GM18907 (cell line): ENCODE results near the gene EIF2B2.
"Not testable (repeated sequence)": the region's sequence is repeated elsewhere in the genome, so short reads cannot be mapped to it uniquely, and the experiment has no call there.

Source experiments
- ATAC-seq: cut with Tn5 transposase; IDR thresholded peaks from one replicate; pipeline ENCODE4 v1.9.1; 2021; ENCODE audit warnings: mild to moderate bottlenecking, moderate library complexity; ENCODE audit not compliant: unreplicated experiment

Gene EIF2B2

DNA sequence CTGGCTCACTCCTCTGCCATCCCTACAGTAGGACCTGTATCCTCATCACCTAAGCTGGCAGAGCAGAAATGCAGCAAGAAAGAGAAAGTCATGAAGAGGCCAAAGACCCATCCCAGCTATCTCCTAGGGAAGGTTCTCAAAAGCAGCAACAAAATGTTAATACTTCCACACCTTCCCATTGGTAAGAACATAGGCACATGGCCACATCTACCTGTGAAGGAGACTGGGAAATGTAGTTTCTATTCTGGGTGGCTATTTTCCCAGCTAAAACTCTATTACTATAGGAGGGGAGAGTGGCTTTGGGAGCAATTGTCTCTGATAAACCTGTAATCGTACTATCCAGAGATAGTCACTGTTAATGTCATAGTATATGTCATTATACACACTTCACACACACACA is 13.7 kb upstream of the EIF2B2 start:
- no peak for ATAC-seq

DNA sequence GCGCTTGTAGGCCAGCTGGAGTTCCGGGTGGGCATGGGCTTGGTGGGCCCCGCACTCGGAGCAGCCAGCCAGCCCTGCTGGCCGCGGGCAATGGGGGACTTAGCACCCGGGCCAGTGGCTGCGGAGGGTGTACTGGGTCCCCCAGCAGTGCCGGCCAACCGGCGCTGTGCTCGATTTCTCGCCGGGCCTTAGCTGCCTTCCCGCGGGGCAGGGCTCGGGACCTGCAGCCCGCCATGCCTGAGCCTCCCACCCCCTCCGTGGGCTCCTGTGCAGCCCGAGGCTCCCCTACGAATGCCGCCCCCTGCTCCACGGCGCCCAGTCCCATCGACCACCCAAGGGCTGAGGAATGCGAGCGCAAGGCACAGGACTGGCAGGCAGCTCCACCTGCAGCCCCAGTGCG is 8.5 kb upstream of the EIF2B2 start:
- not testable (repeated sequence) for ATAC-seq

DNA sequence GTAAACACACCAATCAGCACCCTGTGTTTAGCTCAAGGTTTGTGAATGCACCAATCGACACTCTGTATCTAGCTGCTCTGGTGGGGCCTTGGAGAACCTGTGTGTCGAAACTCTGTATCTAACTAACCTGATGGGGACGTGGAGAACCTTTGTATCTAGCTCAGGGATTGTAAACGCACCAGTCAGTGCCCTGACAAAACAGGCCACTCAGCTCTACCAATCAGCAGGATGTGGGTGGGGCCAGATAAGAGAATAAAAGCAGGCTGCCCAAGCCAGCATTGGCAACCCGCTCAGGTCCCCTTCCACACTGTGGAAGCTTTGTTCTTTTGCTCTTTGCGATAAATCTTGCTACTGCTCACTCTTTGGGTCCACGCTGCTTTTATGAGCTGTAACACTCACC is 6.9 kb upstream of the EIF2B2 start:
- not testable (repeated sequence) for ATAC-seq

DNA sequence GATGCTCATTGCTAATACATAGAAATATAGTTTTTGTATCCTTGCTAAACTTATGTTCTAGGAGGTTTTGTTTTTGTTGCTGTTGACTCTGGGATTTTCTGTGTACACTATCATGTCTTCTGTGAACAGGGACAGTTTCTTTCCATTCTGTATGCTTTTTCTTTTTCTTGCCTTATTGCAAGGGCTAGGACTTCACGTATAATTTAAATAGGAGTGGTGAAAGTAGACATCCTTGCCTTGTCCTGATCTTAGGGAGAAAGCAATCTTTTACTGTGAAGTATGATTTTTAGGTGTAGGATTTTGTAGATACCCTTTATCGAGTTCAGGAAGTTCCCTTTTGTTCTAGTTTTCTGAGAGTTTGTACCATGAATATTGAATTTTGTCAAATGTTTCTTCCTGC is 1.5 kb upstream of the EIF2B2 start:
- no peak for ATAC-seq

DNA sequence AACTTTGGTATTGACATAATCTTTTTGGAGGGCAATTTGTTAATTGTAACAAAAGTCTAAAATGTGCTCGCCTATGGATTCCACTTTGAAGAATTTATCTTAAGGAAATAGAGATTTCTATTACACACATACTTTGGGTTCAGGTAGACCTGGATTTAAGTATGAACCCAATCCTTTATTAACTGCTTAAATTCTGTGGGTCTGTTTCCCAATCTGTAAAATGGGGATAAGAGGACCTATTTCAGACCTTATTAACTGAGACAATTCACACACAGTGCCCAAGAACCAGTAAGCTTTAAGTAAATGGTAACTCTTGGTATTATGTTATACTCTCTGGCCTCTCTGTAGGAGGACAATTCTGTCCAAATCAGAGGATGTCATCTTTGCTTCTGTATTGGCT is 822 bp upstream of the EIF2B2 start:
- ATAC-seq, result no peak

DNA sequence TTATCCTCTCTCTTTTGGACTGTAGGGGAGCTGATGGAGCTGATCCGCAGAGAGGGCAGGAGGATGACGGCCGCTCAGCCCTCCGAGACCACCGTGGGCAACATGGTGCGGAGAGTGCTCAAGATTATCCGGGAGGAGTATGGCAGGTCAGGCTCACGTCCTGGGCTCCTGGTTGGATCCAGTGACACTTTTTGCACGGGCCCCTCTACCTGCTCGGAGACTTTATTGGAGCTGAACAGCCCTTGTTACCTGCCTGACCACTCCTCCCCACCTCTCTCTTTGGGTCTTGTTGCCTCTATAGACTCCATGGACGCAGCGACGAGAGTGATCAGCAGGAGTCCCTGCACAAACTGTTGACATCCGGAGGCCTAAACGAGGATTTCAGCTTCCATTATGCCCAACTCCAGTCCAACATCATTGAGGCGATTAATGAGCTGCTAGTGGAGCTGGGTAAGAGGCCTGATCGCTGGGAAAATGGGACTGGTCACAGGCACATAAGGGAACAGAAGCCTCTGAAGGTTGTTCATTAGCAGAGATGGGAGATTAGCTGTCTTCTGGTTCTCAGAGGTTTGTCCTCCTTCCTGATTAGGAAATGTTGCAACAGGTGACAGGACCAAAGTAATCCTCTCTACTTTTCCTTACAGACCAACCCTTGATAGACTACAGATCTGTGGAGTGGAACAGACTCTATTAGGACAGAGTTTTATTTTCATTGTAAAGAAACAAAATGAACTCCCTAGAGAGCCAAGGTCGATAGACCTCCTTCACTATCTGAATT is 718 bp downstream of the EIF2B2 start:
- no peak for ATAC-seq

DNA sequence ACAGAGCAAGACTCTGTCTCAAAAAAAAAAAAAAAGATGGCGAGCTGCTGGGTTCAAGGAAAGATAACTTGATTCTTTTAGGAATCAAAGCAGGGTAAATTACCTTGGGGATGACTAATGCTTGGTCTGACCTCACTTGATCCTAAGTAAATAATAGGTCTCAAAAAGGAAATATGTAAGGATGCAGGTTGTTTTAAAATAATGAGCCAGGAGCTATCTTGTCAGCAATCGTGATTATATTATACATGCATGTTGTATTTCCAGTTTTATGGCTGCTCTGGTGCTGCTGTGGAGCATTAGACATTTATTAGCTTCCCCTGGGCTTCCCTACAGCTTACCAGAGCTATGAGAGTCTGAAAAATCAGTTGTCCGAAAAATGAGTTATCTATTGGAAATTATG is 2.6 kb downstream of the EIF2B2 start:
- ATAC-seq, result no peak

DNA sequence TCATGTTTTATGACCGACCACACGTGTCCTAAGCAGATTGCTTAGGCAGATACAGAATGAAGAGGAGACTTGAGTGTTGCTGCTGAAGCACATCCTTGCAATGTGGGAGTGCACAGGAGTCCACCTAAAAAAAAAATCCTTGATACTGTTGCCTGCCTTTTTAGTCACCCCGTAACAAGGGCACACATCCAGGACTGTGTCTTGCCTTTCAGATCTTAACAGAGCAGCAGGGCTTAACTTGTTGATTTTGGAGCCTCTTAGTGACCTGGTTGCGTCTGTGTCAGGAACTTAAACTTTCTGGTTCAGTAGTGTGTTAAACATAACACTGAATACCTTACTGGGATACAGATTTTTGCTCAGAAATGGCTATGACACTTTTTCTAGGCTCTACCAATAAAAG is 6.5 kb downstream of the EIF2B2 start:
- no peak for ATAC-seq

DNA sequence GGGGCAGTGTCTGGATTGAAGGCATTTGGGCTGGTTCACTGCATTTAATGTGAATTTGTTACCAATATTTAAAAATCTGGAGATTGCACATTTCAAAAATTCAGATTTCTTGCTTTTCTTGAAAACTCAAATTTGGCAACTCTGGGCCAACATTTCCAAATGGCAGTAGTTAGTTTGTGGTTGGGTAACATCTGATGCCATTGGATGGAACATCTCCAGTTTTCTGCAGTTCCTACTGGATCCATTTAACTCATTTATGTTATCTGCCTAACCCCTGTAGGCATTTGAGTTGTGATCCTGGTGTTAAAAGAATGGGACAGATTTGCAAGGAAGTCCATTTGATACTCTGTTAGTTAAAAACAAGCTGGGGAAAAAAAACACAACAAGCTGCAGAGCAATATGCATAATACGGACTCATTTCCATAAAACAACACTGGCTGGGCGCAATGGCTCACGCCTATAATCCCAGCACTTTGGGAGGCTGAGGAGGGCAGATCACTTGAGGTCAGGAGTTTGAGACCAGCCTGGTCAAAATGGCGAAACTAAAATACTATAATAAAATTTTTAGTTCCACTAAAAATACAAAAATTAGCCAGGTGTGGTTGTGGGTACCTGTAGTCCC is 7.9 kb downstream of the EIF2B2 start:
- ATAC-seq, result no peak

DNA sequence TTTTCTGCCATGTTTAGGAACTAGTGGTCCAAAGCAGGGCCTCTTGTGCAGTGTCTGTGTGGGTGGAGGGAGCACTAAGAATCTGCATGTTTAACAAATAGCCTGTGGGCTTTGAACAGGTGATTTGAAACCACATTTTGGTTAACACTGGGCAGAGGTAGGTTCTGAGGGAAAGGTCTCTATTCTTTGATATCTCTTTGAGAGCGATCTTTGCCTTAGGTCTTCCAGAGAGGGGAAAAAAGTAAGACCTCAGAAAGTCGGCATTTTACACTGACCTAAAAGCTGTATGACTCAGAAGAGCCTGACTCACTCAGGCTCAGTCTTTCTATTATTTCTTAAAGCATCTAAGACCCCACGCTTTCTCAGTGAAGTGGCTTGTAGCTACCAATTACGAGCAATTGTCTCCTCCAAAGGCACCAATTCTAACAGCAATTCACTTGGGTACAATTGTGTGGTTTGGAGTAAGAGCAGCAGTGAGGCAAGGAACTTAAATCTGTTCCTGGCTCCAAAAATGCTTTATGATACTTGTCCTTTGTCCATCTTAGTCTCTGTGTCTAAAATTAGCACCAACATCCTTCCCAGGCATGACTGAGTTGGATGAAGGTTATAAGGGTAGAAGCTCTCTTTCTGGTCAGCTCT is 8.8 kb downstream of the EIF2B2 start:
- no peak for ATAC-seq

DNA sequence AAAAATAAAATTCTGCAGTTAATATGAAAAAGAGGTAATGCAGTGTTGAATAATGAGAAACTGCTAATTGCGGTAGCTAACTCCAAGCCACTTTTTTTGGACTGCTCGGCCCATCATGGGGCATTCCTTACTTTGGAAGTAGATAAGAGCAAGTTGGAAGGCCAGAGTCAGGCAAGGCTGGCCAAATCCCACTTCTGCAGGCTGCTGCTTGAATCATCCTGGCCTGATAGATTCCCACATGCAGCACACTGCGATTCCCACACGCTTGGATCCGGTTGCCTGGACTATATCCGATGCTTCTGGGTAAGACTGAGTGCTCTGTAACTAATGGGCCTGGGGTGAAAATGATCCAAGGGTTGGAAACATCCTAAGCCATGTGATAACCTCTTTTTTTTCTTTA is 10.6 kb downstream of the EIF2B2 start:
- ATAC-seq, result no peak

DNA sequence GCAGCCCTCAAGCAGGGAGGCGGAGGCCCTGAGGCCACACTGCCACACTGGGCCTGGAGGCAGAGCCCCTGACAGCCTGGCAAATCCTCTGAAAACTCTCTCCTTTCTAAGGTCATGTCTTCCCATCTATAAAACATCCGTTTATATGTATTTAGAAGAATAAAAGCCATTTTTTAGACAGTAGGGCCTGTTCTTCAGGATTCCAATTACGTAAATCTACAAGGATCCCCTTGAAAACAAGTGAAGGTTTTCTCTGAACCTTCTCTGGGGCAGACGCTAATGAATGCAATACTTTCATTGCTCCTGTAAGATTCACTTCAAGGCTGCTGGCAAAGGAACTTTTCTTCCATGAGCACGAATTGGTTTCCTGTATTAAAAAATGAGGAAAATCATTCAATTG is 12.8 kb downstream of the EIF2B2 start:
- no peak for ATAC-seq

DNA sequence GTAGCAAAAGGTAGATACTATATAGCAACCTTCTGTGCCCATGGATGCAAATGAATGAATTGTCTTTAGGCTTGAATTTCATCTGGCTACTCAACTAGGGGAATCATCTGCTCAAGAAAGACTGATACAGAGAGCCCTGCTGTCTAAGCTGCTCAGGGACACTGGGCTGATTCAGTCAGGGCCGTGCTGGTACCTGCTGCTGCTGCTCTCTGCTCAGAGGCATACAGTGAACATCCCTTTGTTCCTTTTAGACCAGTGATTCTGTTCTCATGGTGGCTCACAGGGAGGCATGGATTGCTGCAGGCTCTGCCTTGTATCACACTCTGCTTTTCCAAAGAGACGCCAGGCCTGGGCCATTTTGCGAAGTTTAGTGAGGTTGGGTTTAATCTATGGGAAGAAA is 14.1 kb downstream of the EIF2B2 start:
- ATAC-seq, result no peak

DNA sequence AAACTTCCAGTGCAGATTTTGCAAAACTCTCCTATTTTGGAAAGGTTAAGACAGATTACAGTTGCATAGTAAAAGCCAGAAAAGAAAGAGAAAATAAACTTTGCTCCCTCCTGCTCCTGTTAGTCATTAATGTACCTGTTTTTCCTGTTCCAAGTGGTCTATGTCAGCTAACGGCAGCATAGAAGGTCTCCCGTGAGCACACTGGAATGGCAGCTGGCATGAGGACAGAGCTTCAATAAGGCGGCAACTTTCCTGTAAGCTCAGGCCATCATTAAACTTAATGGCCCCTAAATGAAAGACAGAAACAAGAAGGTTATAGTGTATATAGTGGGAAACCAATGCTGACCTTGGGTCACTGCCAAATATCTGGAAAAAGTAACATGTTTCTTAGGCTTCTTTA is 16.0 kb downstream of the EIF2B2 start:
- no peak for ATAC-seq

DNA sequence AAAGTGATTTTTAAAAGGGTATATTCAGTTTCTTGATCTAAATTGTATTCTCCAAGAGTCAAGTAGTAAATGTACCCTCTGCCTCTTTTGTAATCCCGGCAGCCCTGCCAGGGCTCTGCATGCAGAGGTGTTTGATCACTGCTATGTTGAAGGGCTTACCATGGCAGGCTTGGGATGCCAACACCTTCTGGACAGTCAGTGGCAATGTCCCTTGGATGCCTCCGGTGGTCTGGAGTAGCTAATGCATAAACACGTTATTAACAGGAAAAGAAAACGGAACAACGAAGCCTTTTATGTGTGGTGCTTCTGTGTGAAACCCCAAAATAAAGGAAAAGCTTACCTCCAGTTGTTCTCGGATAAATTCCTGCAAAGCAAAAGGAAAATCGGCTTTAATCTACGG is 19.9 kb downstream of the EIF2B2 start:
- no peak for ATAC-seq

DNA sequence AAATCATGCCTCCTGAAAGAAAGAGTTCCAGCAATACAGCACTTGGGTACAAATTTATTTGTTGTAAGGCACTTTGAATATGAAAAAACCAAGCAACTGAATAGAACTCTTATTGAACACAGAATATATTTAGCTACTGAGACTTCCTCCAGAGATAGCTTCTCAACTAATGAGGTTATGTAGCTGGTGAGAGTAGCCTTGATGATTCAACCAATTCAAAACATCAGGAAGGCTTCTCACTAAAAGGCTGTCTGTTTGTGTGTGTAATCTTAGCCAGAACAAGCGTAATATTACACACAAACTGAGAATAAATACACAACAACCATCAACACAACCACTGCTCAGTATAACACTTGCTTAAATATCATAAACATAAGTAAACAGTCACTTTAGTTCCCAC is 20.4 kb downstream of the EIF2B2 start:
- ATAC-seq, result no peak

DNA sequence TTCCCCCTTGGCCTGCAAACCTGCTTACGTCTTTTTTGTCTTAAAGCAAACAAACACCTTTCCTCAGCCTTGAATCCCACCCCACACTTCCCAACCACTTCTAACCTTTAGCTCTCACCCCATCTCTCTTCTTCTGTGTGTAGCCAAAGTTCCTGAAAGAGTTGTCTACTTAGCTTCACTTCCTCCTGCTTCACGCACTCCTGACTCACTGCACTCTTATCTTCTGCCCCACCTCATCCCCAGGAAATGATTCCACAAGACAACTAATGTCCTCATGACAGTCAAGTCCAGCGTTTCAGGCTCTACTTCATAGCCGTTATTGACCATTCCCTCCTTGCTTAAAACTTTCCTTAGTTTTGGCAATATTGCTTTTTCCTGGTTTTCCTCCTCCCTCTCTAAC is 22.4 kb downstream of the EIF2B2 start:
- ATAC-seq, result no peak

DNA sequence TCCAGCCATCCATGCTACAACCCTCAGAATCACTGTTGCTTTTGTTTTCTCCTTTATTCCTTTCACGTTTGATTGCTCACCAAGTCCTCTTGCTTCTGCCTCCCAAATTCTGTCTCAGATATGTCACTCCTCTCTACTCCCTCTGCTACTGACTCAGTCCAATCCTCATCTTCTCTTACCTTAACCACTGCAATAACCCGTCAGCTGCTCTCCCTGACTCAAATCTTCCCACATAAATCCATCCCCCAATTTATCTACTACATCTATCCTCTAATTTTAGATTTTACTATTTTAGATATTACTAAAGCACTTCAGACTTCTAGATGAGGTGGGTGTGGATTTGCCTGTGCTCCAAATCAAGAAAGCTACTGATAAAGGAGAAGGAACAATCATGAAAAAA is 23.2 kb downstream of the EIF2B2 start:
- no peak for ATAC-seq

DNA sequence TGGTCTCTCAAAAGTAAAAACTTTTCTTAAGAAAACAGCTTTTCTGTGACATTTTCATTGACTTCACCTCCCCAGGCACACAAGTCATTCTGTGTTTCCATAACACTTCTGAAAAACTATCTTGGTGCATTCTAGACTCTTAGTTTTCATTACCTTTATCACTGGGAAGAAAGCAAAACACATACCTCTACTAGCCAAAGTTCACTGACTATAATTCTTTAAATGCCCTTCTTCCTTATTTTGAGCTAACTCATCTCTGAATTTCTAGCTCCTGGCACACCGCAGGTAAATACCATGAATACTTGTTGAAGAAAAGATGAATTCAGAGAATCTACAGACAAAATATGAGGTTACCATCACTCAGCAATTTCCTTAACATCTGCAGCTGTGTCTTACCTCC is 27.4 kb downstream of the EIF2B2 start:
- ATAC-seq, result no peak

DNA sequence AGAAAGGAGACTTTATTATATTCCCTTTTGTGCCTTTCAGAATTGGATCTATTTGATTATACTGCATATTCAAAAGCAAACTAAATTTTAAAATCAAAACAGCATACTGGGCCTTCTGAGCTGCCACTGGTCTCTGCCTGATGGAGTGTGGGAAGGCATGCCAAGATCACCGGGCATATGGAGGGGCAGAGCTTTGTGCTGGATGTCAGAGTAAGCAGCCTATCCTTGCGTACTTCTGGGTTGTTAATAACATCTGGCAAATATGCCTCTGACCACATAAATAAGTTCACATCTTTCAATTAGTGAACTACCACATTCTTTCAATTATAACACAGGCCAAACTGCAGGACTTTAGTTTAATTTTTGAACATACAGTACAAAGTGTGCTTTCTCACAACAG is 30.2 kb downstream of the EIF2B2 start:
- no peak for ATAC-seq

DNA sequence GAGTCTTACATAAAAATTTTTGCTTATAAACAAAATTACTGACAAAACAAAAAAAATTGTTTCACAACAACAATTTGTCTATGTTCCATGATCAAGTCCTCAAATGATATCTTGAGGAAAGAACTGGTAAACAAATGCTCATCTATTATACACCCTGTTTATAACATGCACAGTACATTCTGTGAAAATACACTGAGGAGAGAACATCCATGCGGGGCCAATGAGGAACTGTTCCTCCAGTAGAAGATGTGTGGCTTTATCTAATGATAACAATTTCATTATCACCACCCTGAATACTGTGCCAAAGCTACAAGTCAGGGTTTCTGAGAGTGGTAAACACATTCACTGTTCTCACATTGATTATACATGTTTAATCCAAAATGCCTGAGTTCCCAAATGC is 37.8 kb downstream of the EIF2B2 start:
- no peak for ATAC-seq

DNA sequence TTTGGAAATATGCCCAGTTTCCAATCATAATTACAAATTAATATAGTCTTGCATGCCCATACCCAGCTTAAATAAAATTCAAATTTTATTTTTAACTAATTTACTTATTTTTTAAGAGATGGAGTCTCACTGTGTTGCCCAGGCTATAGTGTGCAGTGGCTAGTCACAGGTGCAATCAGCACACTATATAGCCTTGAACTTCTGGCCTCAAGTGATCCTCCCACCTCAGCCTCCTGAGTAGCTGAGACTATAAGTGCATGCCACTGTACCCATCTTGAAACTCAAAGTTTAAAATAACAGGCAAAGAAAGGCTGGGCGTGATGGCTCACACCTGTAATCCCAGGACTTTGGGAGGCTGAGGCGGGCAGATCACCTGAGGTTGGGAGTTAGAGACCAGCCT is 38.2 kb downstream of the EIF2B2 start:
- ATAC-seq, result no peak
